Measurements from ENCODE around the gene FADS2. TPM values are rescaled to one million over a fixed set of nuclear protein-coding genes. Genes with fewer than 3 reads are reported as not detected.

The FADS2 gene
- 5.2 and 7.7 TPM in 2 replicates for total RNA-seq (2014; rRNA removed; shearing (Covaris generic))
- 5.5 and 6.3 TPM in 2 replicates for polyA plus RNA-seq (2016; fragmentation: Nextera tagmentation; extraction: Ambion mirVana)

GRCh38 chr11:61827571-61828378 is at the start of gene FADS2:
Gene FADS2, plus strand, starts transcription at chr11:61828300. Its CDS starts 91 bp downstream, at chr11:61828391.
- H3K4me3 ChIP-seq, result peak within 1 kb of the TSS; percentile 71
- no peaks in the 10 kb centered on the region for H3K79me2 ChIP-seq (ENCODE audit: insufficient read depth)
- no peaks in the 10 kb centered on the region for H3K9me3 ChIP-seq (ENCODE audit: low read depth)
- H3K27me3 ChIP-seq (replicated peaks; ENCODE audit: insufficient read depth), result no peaks in the 10 kb centered on the region
- TF ChIP-seq EZH2 (IDR thresholded peaks at IDR 0.05; ENCODE audit: insufficient read depth, poor library complexity, severe bottlenecking) (peak; percentile 41), EZH2phosphoT487 (IDR thresholded peaks at IDR 0.05; ENCODE audit: insufficient read depth, low read depth) (no peak)
- H3K36me3 ChIP-seq (ENCODE audit: low read depth), result no peaks in the 10 kb centered on the region
- no peaks in the 10 kb centered on the region for H3K9me2 ChIP-seq (ENCODE audit: insufficient read depth)
- peak; percentile 71 for DNase-seq
- H3K27ac ChIP-seq, result no peak within 1 kb of the TSS
- no peaks in the 10 kb centered on the region for H4K20me1 ChIP-seq (ENCODE audit: insufficient read depth)
- H3K9ac ChIP-seq, result peak within 1 kb of the TSS; percentile 40
- H2AFZ ChIP-seq, result peak within 1 kb of the TSS; percentile 82
- 2 to 3% methylated on average over 31 to 78 of the region's 83 CpGs for WGBS, 2 experiments (ENCODE audit: low coverage in 1 of 2, low lambda C conversion rate in 2 of 2, missing lambda C conversion rate in 2 of 2)
- H3F3A ChIP-seq (ENCODE audit: insufficient read depth), result peaks cover 8% of the 10 kb centered on the region
- in situ Hi-C loops (cut with MboI), result no loop called here
- peak within 1 kb of the TSS; percentile 81 for H3K4me2 ChIP-seq (ENCODE audit: unreplicated experiment)
- H3K4me1 ChIP-seq (ENCODE audit: insufficient read depth), result peaks cover 9% of the 10 kb centered on the region

DNA sequence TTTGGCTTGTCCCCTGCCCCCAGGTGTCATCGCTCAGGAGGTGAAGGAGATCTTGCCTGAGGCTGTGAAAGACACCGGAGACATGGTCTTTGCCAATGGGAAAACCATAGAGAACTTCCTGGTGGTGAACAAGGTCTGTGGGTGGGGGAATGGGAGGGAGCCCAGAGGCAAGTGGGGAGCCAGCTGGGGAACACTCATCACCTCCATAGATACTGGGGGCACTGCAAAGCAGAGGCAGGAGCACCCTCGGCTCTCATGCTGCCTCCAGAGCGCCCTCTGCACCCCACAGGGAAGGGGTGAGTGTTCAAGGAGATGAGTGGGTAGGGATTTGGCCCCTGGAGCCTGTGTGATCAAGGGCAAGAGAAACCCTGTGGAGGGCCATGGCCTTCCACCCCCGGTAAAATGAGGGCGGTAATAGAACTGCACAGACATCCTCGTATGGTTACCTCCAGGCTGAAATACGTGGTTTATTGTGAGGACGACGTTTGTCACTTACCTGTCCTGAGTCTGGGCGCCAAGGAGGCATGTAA is 49.7 kb upstream of the FADS2 start:
- Histone ChIP-seq H3K27me3 (replicated peaks; ENCODE audit: insufficient read depth) (no peaks in the 10 kb centered on the region), H3K9me2 (ENCODE audit: insufficient read depth) (no peaks in the 10 kb centered on the region), H3K27ac (no peak overlapping the region), H2AFZ (no peak overlapping the region), H3K9ac (no peak overlapping the region), H3K4me1 (ENCODE audit: insufficient read depth) (no peaks in the 10 kb centered on the region), H3K36me3 (ENCODE audit: low read depth) (no peaks in the 10 kb centered on the region), H3K4me2 (ENCODE audit: unreplicated experiment) (no peak overlapping the region), H3K79me2 (ENCODE audit: insufficient read depth) (no peaks in the 10 kb centered on the region), H3K4me3 (no peak overlapping the region), H3K9me3 (ENCODE audit: low read depth) (no peaks in the 10 kb centered on the region), H4K20me1 (ENCODE audit: insufficient read depth) (no peaks in the 10 kb centered on the region), H3F3A (ENCODE audit: insufficient read depth) (no peaks in the 10 kb centered on the region)
- TF ChIP-seq EZH2 (IDR thresholded peaks at IDR 0.05; ENCODE audit: insufficient read depth, poor library complexity, severe bottlenecking) (no peak), EZH2phosphoT487 (IDR thresholded peaks at IDR 0.05; ENCODE audit: insufficient read depth, low read depth) (no peak)
- 74 to 79% methylated on average over 11 of the region's 11 CpGs for WGBS, 2 experiments (ENCODE audit: low coverage in 1 of 2, low lambda C conversion rate in 2 of 2, missing lambda C conversion rate in 2 of 2)
- no peak for DNase-seq
- in situ Hi-C loops (cut with MboI), result no loop called here

- no peak for TF ChIP-seq EZH2phosphoT487 (IDR thresholded peaks at IDR 0.05; ENCODE audit: insufficient read depth, low read depth)
- no peak for TF ChIP-seq EZH2 (IDR thresholded peaks at IDR 0.05; ENCODE audit: insufficient read depth, poor library complexity, severe bottlenecking)
- H3F3A ChIP-seq (ENCODE audit: insufficient read depth), result no peaks in the 10 kb centered on the region
- no peaks in the 10 kb centered on the region for H3K9me3 ChIP-seq (ENCODE audit: low read depth)
- H3K4me1 ChIP-seq (ENCODE audit: insufficient read depth), result no peaks in the 10 kb centered on the region
- no peaks in the 10 kb centered on the region for H3K27me3 ChIP-seq (replicated peaks; ENCODE audit: insufficient read depth)
- H4K20me1 ChIP-seq (ENCODE audit: insufficient read depth), result no peaks in the 10 kb centered on the region
- no peak overlapping the region for H3K4me3 ChIP-seq
- H3K27ac ChIP-seq, result no peak overlapping the region
- no peaks in the 10 kb centered on the region for H3K9me2 ChIP-seq (ENCODE audit: insufficient read depth)
- 78% methylated on average over 20 to 24 of the region's 24 CpGs for WGBS, 2 experiments (ENCODE audit: low coverage in 1 of 2, low lambda C conversion rate in 2 of 2, missing lambda C conversion rate in 2 of 2)
- no peaks in the 10 kb centered on the region for H3K79me2 ChIP-seq (ENCODE audit: insufficient read depth)
- H2AFZ ChIP-seq, result no peak overlapping the region
- no peak overlapping the region for H3K4me2 ChIP-seq (ENCODE audit: unreplicated experiment)
- in situ Hi-C loops (cut with MboI), result no loop called here
- no peaks in the 10 kb centered on the region for H3K36me3 ChIP-seq (ENCODE audit: low read depth)
- no peak for DNase-seq
- no peak overlapping the region for H3K9ac ChIP-seq
Measured at GRCh38 chr11:61778920-61779650, 49.0 kb upstream of the FADS2 start.

DNA sequence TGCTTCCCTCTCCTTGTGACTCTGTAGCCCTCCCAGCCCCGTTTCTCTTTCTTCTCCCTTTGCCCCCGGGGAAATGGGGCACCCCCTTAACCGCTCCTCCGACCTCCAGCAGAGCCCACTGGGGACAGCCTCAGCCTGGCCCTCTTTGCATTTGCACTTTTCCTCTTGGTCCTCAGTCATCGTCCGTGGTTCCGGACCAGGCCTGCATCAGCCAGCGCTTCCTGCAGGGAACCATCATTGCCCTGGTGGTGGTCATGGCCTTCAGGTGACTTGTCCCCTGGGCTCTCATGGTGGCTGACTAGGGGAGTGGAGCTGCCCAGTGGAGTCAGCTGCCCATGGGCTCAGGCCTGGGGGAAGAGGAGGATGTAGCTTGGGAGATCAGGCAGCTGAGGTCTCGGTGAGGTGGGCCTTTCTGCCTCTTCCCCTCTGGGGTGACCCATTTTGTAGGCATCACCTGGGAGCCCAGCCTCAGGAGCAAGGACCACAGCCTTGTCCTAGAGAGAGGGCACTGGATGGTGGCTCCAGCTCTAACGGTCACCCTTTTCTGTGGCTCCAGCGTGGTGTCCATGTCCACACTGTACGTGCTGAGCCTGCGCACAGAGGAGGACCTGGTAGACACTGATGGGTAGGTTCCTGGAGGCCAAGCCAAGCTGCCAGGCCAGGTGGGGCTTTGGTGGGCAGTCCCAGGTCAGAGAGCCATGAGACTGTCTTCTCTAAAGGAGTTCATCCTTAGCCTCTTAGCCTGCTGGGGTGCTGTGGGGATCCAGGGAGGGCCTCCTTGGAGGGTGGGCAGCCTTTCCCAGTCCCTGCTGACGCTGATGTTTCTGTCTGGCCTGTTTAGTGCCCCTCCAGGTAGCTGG is 48.2 kb upstream of the FADS2 start:
- TF ChIP-seq EZH2 (IDR thresholded peaks at IDR 0.05; ENCODE audit: insufficient read depth, poor library complexity, severe bottlenecking) (no peak), EZH2phosphoT487 (IDR thresholded peaks at IDR 0.05; ENCODE audit: insufficient read depth, low read depth) (no peak)
- no peak for DNase-seq
- no peaks in the 10 kb centered on the region for H3K9me2 ChIP-seq (ENCODE audit: insufficient read depth)
- in situ Hi-C loops (cut with MboI), result no loop called here
- no peaks in the 10 kb centered on the region for H3K79me2 ChIP-seq (ENCODE audit: insufficient read depth)
- H3K27me3 ChIP-seq (replicated peaks; ENCODE audit: insufficient read depth), result no peaks in the 10 kb centered on the region
- no peaks in the 10 kb centered on the region for H4K20me1 ChIP-seq (ENCODE audit: insufficient read depth)
- no peaks in the 10 kb centered on the region for H3K36me3 ChIP-seq (ENCODE audit: low read depth)
- no peak overlapping the region for H3K27ac ChIP-seq
- no peak overlapping the region for H3K9ac ChIP-seq
- no peak overlapping the region for H2AFZ ChIP-seq
- H3K4me2 ChIP-seq (ENCODE audit: unreplicated experiment), result no peak overlapping the region
- 71 to 79% methylated on average over 14 of the region's 14 CpGs for WGBS, 2 experiments (ENCODE audit: low coverage in 1 of 2, low lambda C conversion rate in 2 of 2, missing lambda C conversion rate in 2 of 2)
- H3F3A ChIP-seq (ENCODE audit: insufficient read depth), result no peaks in the 10 kb centered on the region
- no peaks in the 10 kb centered on the region for H3K9me3 ChIP-seq (ENCODE audit: low read depth)
- H3K4me1 ChIP-seq (ENCODE audit: insufficient read depth), result no peaks in the 10 kb centered on the region
- H3K4me3 ChIP-seq, result no peak overlapping the region

All from GM23248 (cell line).